BJ (cell line): Measurements from ENCODE around the gene HIVEP3. TPM values are rescaled to one million over a fixed set of nuclear protein-coding genes. Genes with fewer than 3 reads are reported as not detected.

Source experiments
- CTCF ChIA-PET: fragments of 350-600 bp; formaldehyde crosslinking; extraction: SDS; loops from one replicate; lab custom pipeline; 2021; ENCODE audit warnings: antibody characterized with exemption, inconsistent platforms; lab: Yijun Ruan, JAX
- POLR2A ChIA-PET: fragments of 300-600 bp; sonication (Branson Sonifier 250); formaldehyde crosslinking; extraction: SDS; loops from one replicate; lab custom pipeline; 2021; ENCODE audit warnings: antibody characterized with exemption; lab: Charles Lee
- DNase-seq: peaks from one replicate; pipeline ENCODE4 v3.0.0-alpha.2; 2011; ENCODE audit warnings: low read depth
- H3K27me3 ChIP-seq: 2 replicates; pipeline ENCODE4 v1.6.0; 2011; ENCODE audit warnings: low read length; ENCODE audit not compliant: control insufficient read depth, insufficient read depth
- H3K36me3 ChIP-seq: 2 replicates; pipeline ENCODE4 v1.5.1; 2011; ENCODE audit warnings: low read length; ENCODE audit not compliant: control insufficient read depth, insufficient read depth
- H3K4me3 ChIP-seq: 2 replicates; pipeline ENCODE4 v1.5.1; 2011; ENCODE audit warnings: low read depth, mild to moderate bottlenecking, control low read depth, low read length
- CTCF ChIP-seq: IDR thresholded peaks from 2 replicates; pipeline ENCODE4 v1.5.1; 2011; ENCODE audit warnings: low read depth, mild to moderate bottlenecking, control low read depth, inconsistent platforms, low read length, moderate library complexity; ENCODE audit not compliant: insufficient read depth
- polyA plus RNA-seq: library from polyadenylated mRNA; depleted of rRNA; stranded (reverse); fragments of >200 nt; gene quantifications from 2 replicates; pipeline ENCODE4 v1.2.3, GENCODE V29; 2011

HIVEP3 gene
- polyA plus RNA-seq, 1 experiment: 4.0 TPM

DNA sequence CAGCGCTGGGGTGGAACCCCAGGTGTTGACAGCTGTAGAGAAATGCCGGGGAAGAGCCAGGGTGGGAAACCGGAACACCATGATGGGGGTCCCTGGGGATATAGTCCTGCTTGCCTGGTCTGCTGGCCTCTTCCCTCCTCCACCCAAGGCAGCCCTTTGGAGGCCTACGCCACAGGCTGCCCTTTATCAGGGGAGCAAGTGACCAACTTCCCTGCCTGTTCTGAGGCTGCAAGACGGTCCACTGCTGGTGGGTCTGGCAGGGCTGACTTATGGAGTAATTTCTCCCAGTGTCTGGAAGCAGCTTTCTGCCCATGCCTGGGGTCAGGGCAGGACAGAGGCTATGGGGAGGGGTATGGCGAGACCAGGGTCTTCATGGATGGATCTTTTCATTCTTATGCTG lies 383.4 kb downstream of the HIVEP3 start:
- Histone ChIP-seq H3K36me3 (no peaks in the 10 kb centered on the region), H3K27me3 (no peaks in the 10 kb centered on the region; the same call in 1 of the 2 replicates), H3K4me3 (no peak overlapping the region)
- POLR2A ChIA-PET: no interaction called here
- CTCF ChIA-PET: interaction anchor here (2.9 kb wide), 1 partner anchor 20 kb away, joined by 23 read pairs; no protein-coding TSS in a partner anchor
- no peak for DNase-seq
- no peak for TF ChIP-seq CTCF

GRCh38 chr1:41534181-41535076 lies 384.3 kb downstream of the HIVEP3 start:
- no peak for DNase-seq
- Histone ChIP-seq H3K4me3 (no peak overlapping the region), H3K36me3 (no peaks in the 10 kb centered on the region), H3K27me3 (no peaks in the 10 kb centered on the region; the same call in 1 of the 2 replicates)
- CTCF ChIA-PET: interaction anchor here (0.6 to 2.4 kb wide), 4 partner anchors 11 to 326 kb away, joined by 3 to 7 read pairs (median 4); no protein-coding TSS in a partner anchor
- POLR2A ChIA-PET: no interaction called here
- no peak for TF ChIP-seq CTCF

DNA sequence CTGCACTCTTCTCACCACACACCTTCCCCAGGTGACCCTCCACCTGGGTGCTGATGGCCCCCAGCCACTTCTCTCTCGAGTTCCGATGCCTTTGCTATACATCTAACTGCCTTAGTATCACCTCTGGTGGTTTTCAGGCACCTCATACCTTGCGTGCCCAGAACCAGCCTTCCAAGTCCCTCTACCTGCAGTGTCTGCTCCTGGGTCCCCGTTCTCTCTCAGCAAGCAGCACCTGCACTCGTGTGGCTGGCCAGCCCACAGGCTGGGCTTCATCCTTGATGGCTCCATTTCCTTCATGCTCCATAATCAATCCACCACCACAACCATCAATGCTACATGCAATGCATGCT lies 385.0 kb downstream of the HIVEP3 start:
- no peaks in the 10 kb centered on the region; the same call in 1 of the 2 replicates for H3K27me3 ChIP-seq
- no peak for DNase-seq
- POLR2A ChIA-PET: no interaction called here
- CTCF ChIA-PET: interaction anchor here (1.1 to 2.4 kb wide), 3 partner anchors 10 to 26 kb away, joined by 3 to 7 read pairs (median 4); no protein-coding TSS in a partner anchor
- no peak for TF ChIP-seq CTCF
- no peak overlapping the region for H3K4me3 ChIP-seq
- no peaks in the 10 kb centered on the region for H3K36me3 ChIP-seq

DNA sequence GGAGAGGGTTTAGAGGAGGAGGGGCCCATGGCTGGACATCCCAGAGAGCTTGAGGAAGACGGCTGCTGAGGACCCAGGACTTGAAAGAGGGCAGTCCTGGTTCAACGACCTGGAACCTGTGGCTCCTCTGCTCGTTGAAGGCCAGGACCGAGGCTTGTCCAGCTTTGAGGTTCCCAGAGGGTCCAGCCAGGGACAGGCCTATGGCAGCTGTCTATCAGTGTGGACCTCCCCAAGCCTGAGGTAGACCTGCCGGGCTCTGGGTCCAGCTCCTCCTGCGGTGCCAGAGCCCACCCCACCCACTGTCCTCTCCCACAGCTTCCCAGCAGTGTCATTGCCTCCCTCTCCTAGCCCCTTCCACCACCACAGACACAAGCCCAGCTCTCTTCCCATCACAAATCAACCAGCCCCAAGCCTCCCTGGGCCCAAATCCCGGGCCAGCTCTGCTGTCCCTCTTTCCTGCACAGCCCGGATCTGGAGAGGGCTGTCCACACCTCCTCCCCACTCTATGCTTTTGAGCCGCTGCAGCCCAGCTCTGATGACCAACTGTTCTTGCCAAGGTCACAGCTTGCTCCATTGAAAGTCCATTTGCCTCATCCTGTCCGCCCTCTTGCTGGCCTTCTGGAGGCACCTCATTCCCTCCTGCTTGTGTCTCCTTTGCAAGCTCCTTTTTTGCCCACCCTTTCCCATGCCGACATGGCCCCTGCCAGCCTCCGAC lies 385.5 kb downstream of the HIVEP3 start:
- no peak for TF ChIP-seq CTCF
- no peaks in the 10 kb centered on the region; the same call in 1 of the 2 replicates for H3K27me3 ChIP-seq
- no peaks in the 10 kb centered on the region for H3K36me3 ChIP-seq
- ChIA-PET CTCF (interaction anchor here (1.1 to 2.4 kb wide), 3 partner anchors 9 to 25 kb away, joined by 3 to 7 read pairs (median 4); no protein-coding TSS in a partner anchor), POLR2A (no interaction called here)
- no peak for DNase-seq
- H3K4me3 ChIP-seq: no peak overlapping the region
